ENCODE measurements around the gene MRPS10. TPM values are rescaled to one million over a fixed set of nuclear protein-coding genes. Genes with fewer than 3 reads are reported as not detected.

MRPS10 gene
- total RNA-seq, 6 experiments from 2014 or later: 17.7 to 35.3 (median 20.1) TPM

DNA sequence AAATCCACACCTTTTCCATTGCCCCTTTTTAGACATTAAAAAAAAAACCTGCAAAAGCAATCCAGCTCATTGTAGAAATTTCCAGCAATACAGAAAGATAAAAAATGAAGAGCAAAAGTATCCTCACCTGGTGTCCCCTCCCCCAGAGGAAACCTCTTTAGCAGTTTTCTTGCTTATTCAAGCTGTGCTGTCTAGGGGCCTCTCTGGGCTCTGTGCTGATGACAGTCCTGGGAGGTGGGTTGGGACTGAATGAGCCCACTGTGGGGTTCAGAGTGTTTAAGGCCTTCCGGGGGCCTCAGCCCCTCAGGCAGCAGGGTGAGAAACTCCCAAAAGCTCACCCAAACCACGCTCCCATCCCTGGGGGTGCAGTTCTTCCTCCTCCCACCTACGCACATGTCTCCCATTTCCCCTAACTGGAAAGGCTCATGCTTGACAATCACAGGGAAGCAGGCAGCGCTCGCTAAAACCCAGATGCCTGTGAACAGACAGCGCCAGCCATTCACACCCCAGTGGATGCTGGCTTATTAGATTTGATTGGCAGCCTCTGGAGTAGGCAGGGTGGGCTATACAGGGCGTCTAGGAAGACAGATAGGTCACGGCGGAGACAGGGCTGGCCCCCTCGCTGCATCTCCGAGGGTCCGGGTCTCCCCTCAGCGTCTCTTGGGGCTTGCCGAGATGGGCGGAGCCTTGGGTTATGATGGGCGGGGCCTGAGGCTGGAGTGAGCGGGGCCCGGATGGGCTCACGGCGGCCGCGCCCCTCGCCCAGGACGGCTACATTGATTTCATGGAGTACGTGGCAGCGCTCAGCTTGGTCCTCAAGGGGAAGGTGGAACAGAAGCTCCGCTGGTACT, 39.9 kb downstream of the MRPS10 start:
- WGBS (ENCODE audit: insufficient coverage, low coverage, low lambda C conversion rate, missing lambda C conversion rate): 23% methylated on average over 6 of the region's 27 CpGs
- ATAC-seq (peak in 1 of 4 donors; percentile 13), DNase-seq (no peak)
- intact Hi-C loops (cut with DNase I): no loop called here
- Histone ChIP-seq H3K9me3 (no peaks in the 10 kb centered on the region), H3K4me3 (no peak overlapping the region), H3K27me3 (no peaks in the 10 kb centered on the region), H3K36me3 (no peaks in the 10 kb centered on the region), H3K27ac (no peak overlapping the region), H3K4me1 (no peaks in the 10 kb centered on the region)
- TF ChIP-seq POLR2A (IDR thresholded peaks at IDR 0.05): no peak
- TF ChIP-seq, protein P1, sequence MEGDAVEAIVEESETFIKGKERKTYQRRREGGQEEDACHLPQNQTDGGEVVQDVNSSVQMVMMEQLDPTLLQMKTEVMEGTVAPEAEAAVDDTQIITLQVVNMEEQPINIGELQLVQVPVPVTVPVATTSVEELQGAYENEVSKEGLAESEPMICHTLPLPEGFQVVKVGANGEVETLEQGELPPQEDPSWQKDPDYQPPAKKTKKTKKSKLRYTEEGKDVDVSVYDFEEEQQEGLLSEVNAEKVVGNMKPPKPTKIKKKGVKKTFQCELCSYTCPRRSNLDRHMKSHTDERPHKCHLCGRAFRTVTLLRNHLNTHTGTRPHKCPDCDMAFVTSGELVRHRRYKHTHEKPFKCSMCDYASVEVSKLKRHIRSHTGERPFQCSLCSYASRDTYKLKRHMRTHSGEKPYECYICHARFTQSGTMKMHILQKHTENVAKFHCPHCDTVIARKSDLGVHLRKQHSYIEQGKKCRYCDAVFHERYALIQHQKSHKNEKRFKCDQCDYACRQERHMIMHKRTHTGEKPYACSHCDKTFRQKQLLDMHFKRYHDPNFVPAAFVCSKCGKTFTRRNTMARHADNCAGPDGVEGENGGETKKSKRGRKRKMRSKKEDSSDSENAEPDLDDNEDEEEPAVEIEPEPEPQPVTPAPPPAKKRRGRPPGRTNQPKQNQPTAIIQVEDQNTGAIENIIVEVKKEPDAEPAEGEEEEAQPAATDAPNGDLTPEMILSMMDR (IDR thresholded peaks at IDR 0.05): no peak

DNA sequence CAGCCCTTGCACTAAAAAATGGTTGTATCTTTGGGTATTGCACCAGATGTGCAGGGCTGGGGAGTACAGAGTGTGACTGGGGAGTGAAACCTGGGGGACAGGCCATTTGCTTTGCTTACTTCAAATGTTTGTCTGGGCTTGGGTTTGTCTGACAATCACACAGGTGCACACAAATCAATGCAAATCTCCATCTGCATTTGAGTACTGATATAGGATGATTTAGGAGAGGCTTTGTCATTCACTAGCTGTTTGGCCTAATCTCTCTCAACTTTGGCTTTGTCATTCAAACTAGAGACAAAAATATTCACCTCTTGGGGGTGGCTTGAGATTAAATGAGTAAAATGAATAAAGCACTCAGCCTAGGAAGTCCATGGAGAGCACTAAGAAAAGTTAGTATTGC, 40.7 kb downstream of the MRPS10 start:
- intact Hi-C loops (cut with DNase I): no loop called here
- Histone ChIP-seq H3K27ac (no peak overlapping the region), H3K27me3 (no peaks in the 10 kb centered on the region), H3K36me3 (no peaks in the 10 kb centered on the region), H3K9me3 (no peaks in the 10 kb centered on the region), H3K4me1 (no peaks in the 10 kb centered on the region), H3K4me3 (no peak overlapping the region)
- ATAC-seq (no peak), DNase-seq (no peak)
- TF ChIP-seq POLR2A (IDR thresholded peaks at IDR 0.05): no peak
- TF ChIP-seq, protein P1 (IDR thresholded peaks at IDR 0.05): no peak

DNA sequence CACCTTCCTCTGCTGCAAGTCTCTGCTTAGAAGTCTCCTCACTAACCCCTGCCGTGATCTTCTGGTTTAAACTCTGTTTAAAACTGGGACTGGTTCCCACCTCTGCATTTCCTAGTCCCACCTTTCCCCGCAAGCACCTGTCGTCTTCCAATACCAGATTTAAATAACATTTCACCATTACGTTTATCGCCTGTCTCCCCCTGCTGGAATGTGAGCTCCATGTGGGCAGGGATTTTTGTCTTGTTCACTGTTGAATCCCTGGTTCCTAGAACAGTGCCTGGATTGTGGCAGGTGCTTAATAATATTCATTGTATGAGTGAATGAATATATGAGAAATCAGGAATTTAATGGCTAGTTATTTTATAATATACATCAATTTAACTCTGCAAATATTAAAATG, 41.8 kb downstream of the MRPS10 start:
- Histone ChIP-seq H3K27ac (no peak overlapping the region), H3K4me1 (no peaks in the 10 kb centered on the region), H3K9me3 (no peaks in the 10 kb centered on the region), H3K27me3 (no peaks in the 10 kb centered on the region), H3K4me3 (no peak overlapping the region), H3K36me3 (no peaks in the 10 kb centered on the region)
- 72% methylated on average over 5 of the region's 5 CpGs for WGBS (ENCODE audit: insufficient coverage, low coverage, low lambda C conversion rate, missing lambda C conversion rate)
- intact Hi-C loops (cut with DNase I): no loop called here
- TF ChIP-seq, protein P1 (IDR thresholded peaks at IDR 0.05): no peak
- TF ChIP-seq POLR2A (IDR thresholded peaks at IDR 0.05): no peak
- no peak for ATAC-seq
- DNase-seq: no peak

DNA sequence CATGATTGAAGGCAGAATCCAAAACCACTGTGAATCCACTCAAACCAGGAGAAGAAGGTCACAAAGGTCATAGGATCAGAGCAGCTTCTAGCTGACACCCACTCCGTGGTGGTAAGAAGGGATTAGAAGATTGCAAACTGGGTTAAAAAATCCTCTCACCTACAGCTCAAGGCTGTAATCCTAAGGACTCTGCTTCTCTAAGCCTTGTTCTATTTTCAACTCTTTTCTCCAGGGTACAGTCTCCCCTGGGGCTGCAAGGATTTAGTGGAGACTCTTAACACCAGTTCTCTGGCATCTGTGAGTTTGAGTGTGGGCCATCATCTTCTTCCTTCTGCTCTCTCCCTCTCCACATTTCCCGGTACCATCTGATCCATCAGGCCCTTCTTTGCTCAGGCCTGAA, 44.6 kb downstream of the MRPS10 start, which contains the start of gene GUCA1A:
Gene GUCA1A (plus strand): TSS at position 264 of the 400 bp plus-strand sequence. CDS start 250 bp downstream, outside the sequence.
- no peak for DNase-seq
- no peak for ATAC-seq

More for the DNA sequence above, 44.6 kb downstream of the MRPS10 start, which contains the start of gene GUCA1A:
- WGBS (ENCODE audit: insufficient coverage, low coverage, low lambda C conversion rate, missing lambda C conversion rate): 73% methylated on average over 1 of the region's 2 CpGs
- H3K27ac ChIP-seq: no peak within 1 kb of the TSS
- H3K4me1 ChIP-seq: no peaks in the 10 kb centered on the region
- H3K4me3 ChIP-seq: no peak within 1 kb of the TSS
- no peaks in the 10 kb centered on the region for H3K27me3 ChIP-seq
- H3K36me3 ChIP-seq: no peaks in the 10 kb centered on the region
- TF ChIP-seq, protein P1 (IDR thresholded peaks at IDR 0.05): no peak
- no peak for TF ChIP-seq POLR2A (IDR thresholded peaks at IDR 0.05)
- no peaks in the 10 kb centered on the region for H3K9me3 ChIP-seq
- intact Hi-C loops (cut with DNase I): no loop called here
